HepG2 (cell line): ENCODE data around the gene PPP1R13L. TPM values are rescaled to one million over a fixed set of nuclear protein-coding genes. Genes with fewer than 3 reads are reported as not detected.
A peak's percentile ranks its signal among the peaks of the same experiment; 100 is the strongest.

ENCODE experiments used
- CHCHD3 ChIP-seq: sonication (generic); formaldehyde crosslinking; IDR thresholded peaks from 2 replicates; pipeline ENCODE4 v1.8.0; 2022; ENCODE audit warnings: mild to moderate bottlenecking, missing genetic modification reagents, moderate library complexity
- DNMT1 ChIP-seq: sonication (generic); formaldehyde crosslinking; IDR thresholded peaks from 2 replicates; pipeline ENCODE4 v1.5.1; 2020; ENCODE audit warnings: mild to moderate bottlenecking, missing genetic modification reagents
- EP300 ChIP-seq, 3 experiments: sonication (generic) in 1 of 3; formaldehyde crosslinking in 1 of 3; IDR thresholded peaks; 2 replicates each; pipeline versions ENCODE4 v1.5.1 to v1.6.1; 2011 to 2020; ENCODE audit warnings: low read depth in 2 of 3, low read length in 2 of 3, borderline replicate concordance in 1 of 3, improper control_type of control experiment in 1 of 3, mild to moderate bottlenecking in 1 of 3, missing genetic modification reagents in 1 of 3, moderate library complexity in 1 of 3
- FOSL2 ChIP-seq: sonication (generic); formaldehyde crosslinking; IDR thresholded peaks from 2 replicates; pipeline ENCODE4 v1.4.0; 2020; ENCODE audit warnings: missing genetic modification reagents
- HNRNPK ChIP-seq: fragments of 200-400 bp; formaldehyde crosslinking; IDR thresholded peaks from 2 replicates; pipeline ENCODE4 v1.6.1; 2018; ENCODE audit warnings: low read length, low read depth, moderate library complexity, mild to moderate bottlenecking; ENCODE audit not compliant: poor library complexity, severe bottlenecking
- KDM4B ChIP-seq: sonication (generic); formaldehyde crosslinking; IDR thresholded peaks from 2 replicates; pipeline ENCODE4 v1.4.0; 2020; ENCODE audit warnings: missing genetic modification reagents
- NFE2L2 ChIP-seq: fragments of 150-350 bp; IDR thresholded peaks from 2 replicates; pipeline ENCODE4 v1.6.1; 2014; ENCODE audit warnings: low read length
- NFYC ChIP-seq: IDR thresholded peaks from 2 replicates; pipeline ENCODE4 v1.6.1; 2016; ENCODE audit warnings: missing genetic modification reagents, missing compliant biosample characterization
- POGZ ChIP-seq: sonication (generic); formaldehyde crosslinking; IDR thresholded peaks from 2 replicates; pipeline ENCODE4 v1.4.0; 2020; ENCODE audit warnings: mild to moderate bottlenecking, missing genetic modification reagents
- PRDM10 ChIP-seq: sonication (generic); formaldehyde crosslinking; IDR thresholded peaks from 2 replicates; pipeline ENCODE4 v1.4.0; 2020; ENCODE audit warnings: low read depth, missing genetic modification reagents
- RBM39 ChIP-seq: fragments of 200-400 bp; formaldehyde crosslinking; IDR thresholded peaks from one replicate; pipeline ENCODE4 v1.6.1; 2018; ENCODE audit warnings: antibody characterized with exemption, mild to moderate bottlenecking, low read depth, low read length; ENCODE audit not compliant: poor library complexity, severe bottlenecking
- SALL2 ChIP-seq: sonication (generic); formaldehyde crosslinking; IDR thresholded peaks from 2 replicates; pipeline ENCODE4 v1.8.1; 2023; ENCODE audit warnings: mild to moderate bottlenecking, missing genetic modification reagents, inconsistent platforms
- TARDBP ChIP-seq: sonication (generic); formaldehyde crosslinking; IDR thresholded peaks from 2 replicates; pipeline ENCODE4 v1.8.0; 2022; ENCODE audit warnings: mild to moderate bottlenecking, missing genetic modification reagents
- TEAD2 ChIP-seq: sonication (generic); formaldehyde crosslinking; IDR thresholded peaks from 2 replicates; pipeline ENCODE4 v1.9.0; 2021; ENCODE audit warnings: missing genetic modification reagents
- TEAD3 ChIP-seq: optimal IDR thresholded peaks from 2 replicates; pipeline ENCODE3; 2016; ENCODE audit warnings: borderline replicate concordance
- ZBTB46 ChIP-seq: sonication (generic); formaldehyde crosslinking; IDR thresholded peaks from 2 replicates; pipeline ENCODE4 v1.4.0; 2020; ENCODE audit warnings: mild to moderate bottlenecking, missing genetic modification reagents, borderline replicate concordance
- ZNF589 ChIP-seq: sonication (generic); formaldehyde crosslinking; conservative IDR thresholded peaks from 2 replicates; pipeline ENCODE4 v1.8.0; 2022; ENCODE audit warnings: mild to moderate bottlenecking, moderate library complexity, missing genetic modification reagents
- ZNF644 ChIP-seq: IDR thresholded peaks from 2 replicates; pipeline ENCODE4 v1.6.1; 2016; ENCODE audit warnings: low read depth
- ZNF784 ChIP-seq: sonication (generic); formaldehyde crosslinking; IDR thresholded peaks from 2 replicates; pipeline ENCODE4 v1.5.1; 2020; ENCODE audit warnings: missing genetic modification reagents, mild to moderate bottlenecking, borderline replicate concordance
- ZNF788 ChIP-seq: sonication (generic); formaldehyde crosslinking; IDR thresholded peaks from 2 replicates; pipeline ENCODE4 v1.5.0; 2020; ENCODE audit warnings: mild to moderate bottlenecking, missing genetic modification reagents, borderline replicate concordance
- ZSCAN21 ChIP-seq: sonication (generic); formaldehyde crosslinking; IDR thresholded peaks from 2 replicates; pipeline ENCODE4 v1.8.0; 2022; ENCODE audit warnings: mild to moderate bottlenecking, missing genetic modification reagents, moderate library complexity, borderline replicate concordance
- ZSCAN5A ChIP-seq: sonication (generic); formaldehyde crosslinking; IDR thresholded peaks from 2 replicates; pipeline ENCODE4 v1.8.0; 2022; ENCODE audit warnings: mild to moderate bottlenecking, missing genetic modification reagents, borderline replicate concordance
- polyA plus RNA-seq, 8 experiments: library from polyadenylated mRNA; depleted of rRNA in 3 of 8; stranded (reverse) in 7 of 8; unstranded in 1 of 8; fragments of >200 nt; fragmentation: Illumina TruSeq in 4 of 8; extraction: Trizol in 4 of 8; gene quantifications; 2 replicates each; pipeline versions ENCODE4 v1.2.1 to v1.2.3, GENCODE V29; 2011 to 2016; ENCODE audit warnings: low read depth in 4 of 8, missing spikeins in 1 of 8, mixed read lengths in 1 of 8; ENCODE audit not compliant: insufficient read depth in 1 of 8
- total RNA-seq, 5 experiments: library from RNA; depleted of rRNA; stranded (reverse); fragments of >200 nt; fragmentation: Illumina TruSeq; extraction: Trizol; gene quantifications; 2 replicates each; pipeline ENCODE4 v1.2.3, GENCODE V29; 2016; ENCODE audit warnings: low read depth in 1 of 5

Gene PPP1R13L
- total and polyA plus RNA-seq, 2 of the 13 experiments (the other 11 are each of a cell fraction or from before 2014, with no cell fraction given): 1.3 to 6.6 TPM

GRCh38 chr19:45423589-45424190, 18.8 kb upstream of the PPP1R13L start, which contains the start of gene ERCC1 (continued):
- TF ChIP-seq PRDM10 (CRISPR knock-in tag) (peak; percentile 74), DNMT1 (no peak), ZSCAN5A (CRISPR knock-in tag) (no peak; the same call in 1 of the 2 replicates), TEAD3 (CRISPR knock-in tag) (peak; percentile 50), ZBTB46 (CRISPR knock-in tag) (no peak), ZNF788 (peak; percentile 98), ZNF589 (peak; percentile 18; the same call in 1 of the 2 replicates), NFYC (CRISPR knock-in tag) (peak; percentile 89), ZNF644 (peak; percentile 51; the same call in 1 of the 2 replicates), RBM39 (no peak), HNRNPK (no peak), TEAD2 (CRISPR knock-in tag) (no peak), EP300 (IDR thresholded peaks at IDR 0.05; ENCODE audit: low read depth in 2 of 2, low read length in 2 of 2) (0 out of 4 replicates have a peak, but pooled peaks of 1 of the 2 experiments have one; percentile 17), EP300 (CRISPR knock-in tag; IDR thresholded peaks at IDR 0.05; ENCODE audit: borderline replicate concordance) (peak; percentile 32; the same call in 1 of the 2 replicates), SALL2 (no peak), KDM4B (CRISPR knock-in tag) (peak; percentile 22), ZNF784 (CRISPR knock-in tag) (no peak), NFE2L2 (no peak), FOSL2 (CRISPR knock-in tag) (peak; percentile 72), TARDBP (CRISPR knock-in tag) (peak; percentile 85), CHCHD3 (CRISPR knock-in tag) (0 out of 2 replicates have a peak, but pooled peaks have one; percentile 15), ZSCAN21 (CRISPR knock-in tag) (peak; percentile 62; the same call in 1 of the 2 replicates), POGZ (peak; percentile 52; the same call in 1 of the 2 replicates)
